ENCODE measurements around the gene IL17RA. TPM values are rescaled to one million over a fixed set of nuclear protein-coding genes. Genes with fewer than 3 reads are reported as not detected.
A peak's percentile ranks its signal among the peaks of the same experiment; 100 is the strongest.

The IL17RA gene
- total and polyA plus RNA-seq, 2 experiments from 2014 or later = 8.4 to 14.6 TPM

DNA sequence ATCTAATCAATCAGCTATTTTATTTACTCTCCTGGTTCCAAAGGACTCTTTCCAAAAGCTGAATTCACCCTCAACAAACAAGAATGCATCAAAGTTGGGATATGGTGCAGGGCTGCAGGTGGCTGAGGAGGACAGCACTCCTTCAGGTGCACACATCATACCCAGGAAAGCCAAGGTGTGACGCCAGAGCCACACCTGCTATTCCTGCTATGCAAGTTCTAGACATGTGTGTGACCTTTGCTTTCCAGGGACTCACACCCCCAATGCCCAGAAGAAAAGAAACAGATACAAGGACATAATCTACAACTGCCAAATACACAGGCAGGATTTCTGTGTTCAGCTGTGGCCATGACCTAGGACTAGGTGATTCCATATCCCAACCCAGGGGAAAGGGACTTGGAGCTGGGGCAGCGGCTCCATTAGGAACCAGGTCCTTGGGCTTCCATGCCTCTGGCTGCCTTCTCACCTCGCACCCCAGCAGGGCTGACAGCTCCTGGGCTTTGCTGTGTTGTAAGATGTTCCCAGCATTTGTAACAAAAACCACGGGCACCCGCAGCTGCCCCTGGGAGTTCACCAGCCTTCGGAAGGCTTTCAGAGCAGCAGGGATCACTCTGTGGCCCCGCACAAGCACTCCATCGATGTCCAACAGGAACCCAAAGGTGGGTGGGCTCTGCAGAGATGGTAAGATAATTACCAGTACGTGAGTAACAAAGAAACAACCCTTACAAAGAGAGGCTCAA lies 64.4 kb downstream of the IL17RA start:
- H2AFZ ChIP-seq = no peak overlapping the region
- no peak overlapping the region for H3K4me2 ChIP-seq
- H4K20me1 ChIP-seq (ENCODE audit: insufficient read depth, poor library complexity, severe bottlenecking) = peaks cover 3% of the 10 kb centered on the region
- H3K36me3 ChIP-seq (replicated peaks; ENCODE audit: insufficient read depth, low read depth) = no peaks in the 10 kb centered on the region
- H3K27ac ChIP-seq = peak overlapping the region; percentile 37
- TF ChIP-seq EZH2 (IDR thresholded peaks at IDR 0.05; ENCODE audit: borderline replicate concordance) (no peak), EZH2phosphoT487 (IDR thresholded peaks at IDR 0.05; ENCODE audit: low read depth, severe bottlenecking, unreplicated experiment) (no peak)
- TF ChIP-seq, protein P1, sequence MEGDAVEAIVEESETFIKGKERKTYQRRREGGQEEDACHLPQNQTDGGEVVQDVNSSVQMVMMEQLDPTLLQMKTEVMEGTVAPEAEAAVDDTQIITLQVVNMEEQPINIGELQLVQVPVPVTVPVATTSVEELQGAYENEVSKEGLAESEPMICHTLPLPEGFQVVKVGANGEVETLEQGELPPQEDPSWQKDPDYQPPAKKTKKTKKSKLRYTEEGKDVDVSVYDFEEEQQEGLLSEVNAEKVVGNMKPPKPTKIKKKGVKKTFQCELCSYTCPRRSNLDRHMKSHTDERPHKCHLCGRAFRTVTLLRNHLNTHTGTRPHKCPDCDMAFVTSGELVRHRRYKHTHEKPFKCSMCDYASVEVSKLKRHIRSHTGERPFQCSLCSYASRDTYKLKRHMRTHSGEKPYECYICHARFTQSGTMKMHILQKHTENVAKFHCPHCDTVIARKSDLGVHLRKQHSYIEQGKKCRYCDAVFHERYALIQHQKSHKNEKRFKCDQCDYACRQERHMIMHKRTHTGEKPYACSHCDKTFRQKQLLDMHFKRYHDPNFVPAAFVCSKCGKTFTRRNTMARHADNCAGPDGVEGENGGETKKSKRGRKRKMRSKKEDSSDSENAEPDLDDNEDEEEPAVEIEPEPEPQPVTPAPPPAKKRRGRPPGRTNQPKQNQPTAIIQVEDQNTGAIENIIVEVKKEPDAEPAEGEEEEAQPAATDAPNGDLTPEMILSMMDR (IDR thresholded peaks at IDR 0.05; ENCODE audit: poor library complexity) = no peak
- peaks cover 50% of the 10 kb centered on the region for H3K79me2 ChIP-seq
- no peaks in the 10 kb centered on the region for H3K27me3 ChIP-seq
- H3K4me1 ChIP-seq (ENCODE audit: insufficient read depth) = no peaks in the 10 kb centered on the region
- 85% methylated on average over 9 of the region's 9 CpGs for WGBS (ENCODE audit: low lambda C conversion rate, missing lambda C conversion rate)
- no peak overlapping the region for H3K4me3 ChIP-seq
- no peaks in the 10 kb centered on the region for H3K9me3 ChIP-seq (ENCODE audit: low read depth)
- H3K9me2 ChIP-seq (replicated peaks; ENCODE audit: insufficient read depth) = no peaks in the 10 kb centered on the region
- peak; percentile 46 for DNase-seq (ENCODE audit: low spot score)

DNA sequence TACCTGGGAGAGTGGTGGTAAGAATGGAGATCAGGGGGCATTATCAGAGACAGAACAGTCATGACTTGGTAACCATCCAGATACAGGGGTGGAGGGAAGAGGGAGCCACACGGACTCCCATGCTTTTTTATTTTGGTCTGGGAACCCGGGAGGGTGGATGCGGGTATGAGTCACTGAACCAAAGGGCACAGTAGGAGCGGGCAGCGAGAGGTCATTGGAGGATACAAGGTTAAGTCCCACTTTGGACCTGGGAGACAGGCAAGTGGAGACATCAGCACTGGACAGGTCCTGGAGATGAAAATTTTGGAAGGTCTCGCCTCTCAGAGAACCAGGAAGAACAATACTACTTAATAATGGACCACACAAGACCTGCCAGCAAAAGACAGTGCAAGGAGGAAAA lies 67.5 kb downstream of the IL17RA start:
- Histone ChIP-seq H3K9me3 (ENCODE audit: low read depth) (no peaks in the 10 kb centered on the region), H3K79me2 (peaks cover 81% of the 10 kb centered on the region), H3K27me3 (no peaks in the 10 kb centered on the region), H2AFZ (no peak overlapping the region), H4K20me1 (ENCODE audit: insufficient read depth, poor library complexity, severe bottlenecking) (peaks cover 3% of the 10 kb centered on the region), H3K27ac (no peak overlapping the region), H3K4me1 (ENCODE audit: insufficient read depth) (peaks cover 2% of the 10 kb centered on the region), H3K4me2 (no peak overlapping the region), H3K9me2 (replicated peaks; ENCODE audit: insufficient read depth) (no peaks in the 10 kb centered on the region), H3K36me3 (replicated peaks; ENCODE audit: insufficient read depth, low read depth) (no peaks in the 10 kb centered on the region), H3K4me3 (no peak overlapping the region)
- DNase-seq (ENCODE audit: low spot score) = no peak
- TF ChIP-seq EZH2phosphoT487 (IDR thresholded peaks at IDR 0.05; ENCODE audit: low read depth, severe bottlenecking, unreplicated experiment) = no peak
- TF ChIP-seq, protein P1 (IDR thresholded peaks at IDR 0.05; ENCODE audit: poor library complexity) = no peak
- TF ChIP-seq EZH2 (IDR thresholded peaks at IDR 0.05; ENCODE audit: borderline replicate concordance) = no peak
- WGBS (ENCODE audit: low lambda C conversion rate, missing lambda C conversion rate) = 88% methylated on average over 6 of the region's 6 CpGs

DNA sequence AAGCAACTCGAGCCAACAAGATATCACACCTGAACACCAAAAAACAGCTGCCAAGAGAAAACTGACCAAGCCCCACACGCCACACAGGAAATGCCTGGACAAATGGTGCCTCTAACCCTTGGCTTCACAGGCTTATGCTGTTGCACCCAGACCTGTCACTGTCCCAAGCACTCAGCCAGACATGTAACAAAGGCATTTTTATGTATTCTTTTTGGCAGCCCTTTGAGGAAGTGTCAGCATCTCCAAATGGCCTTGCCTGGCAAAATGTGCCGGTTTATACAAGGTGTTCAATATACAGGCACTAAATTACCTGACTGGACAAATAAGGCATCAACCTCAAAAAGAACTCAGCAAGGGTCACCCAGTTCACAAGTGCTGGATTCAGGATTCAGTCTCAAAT lies 68.2 kb downstream of the IL17RA start:
- H3K9me2 ChIP-seq (replicated peaks; ENCODE audit: insufficient read depth) = no peaks in the 10 kb centered on the region
- H3K27me3 ChIP-seq = no peaks in the 10 kb centered on the region
- H3K4me3 ChIP-seq = no peak overlapping the region
- peaks cover 85% of the 10 kb centered on the region for H3K79me2 ChIP-seq
- peaks cover 9% of the 10 kb centered on the region for H3K4me1 ChIP-seq (ENCODE audit: insufficient read depth)
- no peak overlapping the region for H3K4me2 ChIP-seq
- H3K9me3 ChIP-seq (ENCODE audit: low read depth) = no peaks in the 10 kb centered on the region
- H2AFZ ChIP-seq = no peak overlapping the region
- TF ChIP-seq, protein P1 (IDR thresholded peaks at IDR 0.05; ENCODE audit: poor library complexity) = no peak
- TF ChIP-seq EZH2 (IDR thresholded peaks at IDR 0.05; ENCODE audit: borderline replicate concordance) (no peak), EZH2phosphoT487 (IDR thresholded peaks at IDR 0.05; ENCODE audit: low read depth, severe bottlenecking, unreplicated experiment) (no peak)
- H3K36me3 ChIP-seq (replicated peaks; ENCODE audit: insufficient read depth, low read depth) = no peaks in the 10 kb centered on the region
- WGBS (ENCODE audit: low lambda C conversion rate, missing lambda C conversion rate) = 82% methylated on average over 3 of the region's 3 CpGs
- H4K20me1 ChIP-seq (ENCODE audit: insufficient read depth, poor library complexity, severe bottlenecking) = peaks cover 6% of the 10 kb centered on the region
- H3K27ac ChIP-seq = no peak overlapping the region
- DNase-seq (ENCODE audit: low spot score) = no peak

Data from hepatocyte (in vitro differentiated cells).